H9 (cell line): Measurements from ENCODE around the gene PGGHG. TPM values are rescaled to one million over a fixed set of nuclear protein-coding genes. Genes with fewer than 3 reads are reported as not detected.
A peak's percentile ranks its signal among the peaks of the same experiment; 100 is the strongest.

Experiments
- DNase-seq: peaks from one replicate; pipeline ENCODE4 v3.0.0-alpha.2; 2017
- H2AFZ ChIP-seq: one replicate; pipeline ENCODE4 v1.6.1; 2013; ENCODE audit warnings: mild to moderate bottlenecking, low read length, control low read depth, moderate library complexity
- H2AK5ac ChIP-seq: 2 replicates; pipeline ENCODE4 v1.6.1; 2013; ENCODE audit warnings: low read length, control low read depth, mixed read lengths; ENCODE audit not compliant: insufficient read length
- H2BK120ac ChIP-seq: one replicate; pipeline ENCODE4 v1.6.1; 2013; ENCODE audit warnings: low read depth, mild to moderate bottlenecking, low read length, control low read depth, inconsistent platforms; ENCODE audit not compliant: poor library complexity, severe bottlenecking
- H2BK12ac ChIP-seq: 2 replicates; pipeline ENCODE4 v1.6.1; 2013; ENCODE audit warnings: low read length, control low read depth, mixed read lengths, low read depth; ENCODE audit not compliant: insufficient read length
- H2BK15ac ChIP-seq: 2 replicates; pipeline ENCODE4 v1.6.1; 2013; ENCODE audit warnings: low read depth, low read length, control low read depth
- H2BK20ac ChIP-seq: one replicate; pipeline ENCODE4 v1.6.1; 2013; ENCODE audit warnings: low read depth, mild to moderate bottlenecking, low read length, control low read depth, inconsistent platforms; ENCODE audit not compliant: poor library complexity, severe bottlenecking
- H2BK5ac ChIP-seq: 2 replicates; pipeline ENCODE4 v1.6.1; 2013; ENCODE audit warnings: low read length, control low read depth, mixed read lengths; ENCODE audit not compliant: insufficient read length
- H3K14ac ChIP-seq: 2 replicates; pipeline ENCODE4 v1.6.1; 2013; ENCODE audit warnings: low read length, control low read depth; ENCODE audit not compliant: insufficient read depth
- H3K18ac ChIP-seq: 2 replicates; pipeline ENCODE4 v1.6.1; 2013; ENCODE audit warnings: low read depth, mild to moderate bottlenecking, mixed read lengths, low read length, control low read depth; ENCODE audit not compliant: insufficient read length
- H3K23ac ChIP-seq: 2 replicates; pipeline ENCODE4 v1.6.1; 2013; ENCODE audit warnings: low read length, control low read depth, mixed read lengths, low read depth; ENCODE audit not compliant: insufficient read length
- H3K23me2 ChIP-seq: 2 replicates; pipeline ENCODE4 v1.6.1; 2013; ENCODE audit warnings: low read depth, mild to moderate bottlenecking, mixed read lengths, low read length, control low read depth; ENCODE audit not compliant: insufficient read length, poor library complexity, severe bottlenecking
- H3K27ac ChIP-seq: 2 replicates; pipeline ENCODE4 v1.5.1; 2013; ENCODE audit warnings: low read length, control low read depth, mixed read lengths, low read depth; ENCODE audit not compliant: insufficient read length
- H3K27me3 ChIP-seq: 2 replicates; pipeline ENCODE4 v1.6.1; 2013; ENCODE audit warnings: low read length, control low read depth, inconsistent platforms; ENCODE audit not compliant: insufficient read depth
- H3K4ac ChIP-seq: 2 replicates; pipeline ENCODE4 v1.6.1; 2013; ENCODE audit warnings: low read depth, mild to moderate bottlenecking, control low read depth, inconsistent platforms, low read length, moderate library complexity
- H3K4me1 ChIP-seq: 2 replicates; pipeline ENCODE4 v1.6.1; 2013; ENCODE audit warnings: low read length, control low read depth, inconsistent platforms; ENCODE audit not compliant: insufficient read depth
- H3K4me2 ChIP-seq: 2 replicates; pipeline ENCODE4 v1.6.1; 2013; ENCODE audit warnings: low read length, control low read depth, mixed read lengths; ENCODE audit not compliant: insufficient read length, insufficient read depth
- H3K56ac ChIP-seq: 2 replicates; pipeline ENCODE4 v1.6.1; 2013; ENCODE audit warnings: low read depth, mild to moderate bottlenecking, mixed read lengths, low read length, control low read depth; ENCODE audit not compliant: insufficient read length
- H3K79me1 ChIP-seq: 2 replicates; pipeline ENCODE4 v1.6.1; 2013; ENCODE audit warnings: low read depth, mild to moderate bottlenecking, moderate library complexity, low read length, control low read depth, inconsistent platforms; ENCODE audit not compliant: insufficient read depth, poor library complexity, severe bottlenecking
- H3K79me2 ChIP-seq: 2 replicates; pipeline ENCODE4 v1.6.1; 2013; ENCODE audit warnings: low read length, control low read depth, inconsistent platforms; ENCODE audit not compliant: insufficient read depth
- H3K9ac ChIP-seq: 2 replicates; pipeline ENCODE4 v1.6.1; 2013; ENCODE audit warnings: low read length, control low read depth, mixed read lengths; ENCODE audit not compliant: insufficient read length; ENCODE audit errors: extremely low read depth
- H3K9me3 ChIP-seq: one replicate; pipeline ENCODE4 v1.6.1; 2013; ENCODE audit warnings: low read depth, low read length, inconsistent platforms; ENCODE audit not compliant: control insufficient read depth
- H3T11ph ChIP-seq: one replicate; pipeline ENCODE4 v1.6.1; 2013; ENCODE audit warnings: mild to moderate bottlenecking, low read length, control low read depth, inconsistent platforms
- H4K20me1 ChIP-seq: one replicate; pipeline ENCODE4 v1.6.1; 2013; ENCODE audit not compliant: control insufficient read depth, insufficient read length, insufficient read depth
- H4K5ac ChIP-seq: 2 replicates; pipeline ENCODE4 v1.6.1; 2013; ENCODE audit warnings: low read depth, mild to moderate bottlenecking, mixed read lengths, low read length, control low read depth; ENCODE audit not compliant: insufficient read length
- H4K8ac ChIP-seq: replicated peaks from 2 replicates; pipeline ENCODE4 v1.6.1; 2013; ENCODE audit warnings: low read length, control low read depth, mixed read lengths, low read depth; ENCODE audit not compliant: insufficient read length
- H4K91ac ChIP-seq: 2 replicates; pipeline ENCODE4 v1.6.1; 2013; ENCODE audit warnings: low read depth, mild to moderate bottlenecking, moderate library complexity, mixed read lengths, low read length, control low read depth; ENCODE audit not compliant: insufficient read length
- H3K27ac Mint-ChIP-seq, 3 experiments: 2 replicates in 2 of 3; 3 replicates in 1 of 3; pipeline ENCODE4 v1.8.0; 2020 to 2021; ENCODE audit warnings: mixed read lengths in 3 of 3, mild to moderate bottlenecking in 1 of 3, moderate library complexity in 1 of 3
- H3K27me3 Mint-ChIP-seq: 2 replicates; pipeline ENCODE4 v1.8.0; 2021; ENCODE audit warnings: low read depth, mild to moderate bottlenecking, moderate library complexity, mixed read lengths
- H3K36me3 Mint-ChIP-seq, 3 experiments: 2 replicates in 2 of 3; 3 replicates in 1 of 3; pipeline ENCODE4 v1.8.0; 2020 to 2021; ENCODE audit warnings: low read depth in 3 of 3, mixed read lengths in 3 of 3; ENCODE audit not compliant: insufficient read depth in 1 of 3
- H3K4me1 Mint-ChIP-seq, 2 experiments: 2 replicates each; pipeline ENCODE4 v1.8.0; 2020; ENCODE audit warnings: mixed read lengths in 2 of 2
- H3K4me3 Mint-ChIP-seq, 2 experiments: 2 replicates in 1 of 2; 3 replicates in 1 of 2; pipeline ENCODE4 v1.8.0; 2020 to 2021; ENCODE audit warnings: mild to moderate bottlenecking in 2 of 2, mixed read lengths in 2 of 2, moderate library complexity in 1 of 2
- H3K9me3 Mint-ChIP-seq, 2 experiments: 2 replicates in 1 of 2; 3 replicates in 1 of 2; pipeline ENCODE4 v1.8.0; 2020; ENCODE audit warnings: mild to moderate bottlenecking in 2 of 2, mixed read lengths in 2 of 2, moderate library complexity in 1 of 2
- CTCF ChIP-seq: fragments of 200-600 bp; sonication (generic); conservative IDR thresholded peaks from 3 replicates; pipeline ENCODE4 v1.8.0; 2021; ENCODE audit warnings: antibody characterized with exemption, mild to moderate bottlenecking
- WGBS: extraction: QIAGEN DNeasy Blood & Tissue Kit; methylation state at CpG from one replicate; pipeline ENCODE4 v1.1.7; 2013; ENCODE audit warnings: missing lambda C conversion rate, low lambda C conversion rate, mixed read lengths; ENCODE audit not compliant: insufficient read length; ENCODE audit errors: extremely low coverage; 5-methylcytosine and 5-hydroxymethylcytosine counted together
- total RNA-seq: library from RNA; stranded (reverse); gene quantifications from 2 replicates; pipeline ENCODE4 v1.2.1, GENCODE V29; 2021

PGGHG gene
- total RNA-seq, 1 experiment from 2014 or later, result 58.3 TPM

GRCh38 chr11:342328-342727, 53.4 kb downstream of the PGGHG start:
- Mint-ChIP-seq H3K27me3 (no peaks in the 10 kb centered on the region), H3K27ac (peak overlapping the region in 1 of 3 experiments; percentile 55; a peak in 1 of 7 replicates), H3K4me1 (peaks cover 23 to 25% of the 10 kb centered on the region in 2 experiments), H3K4me3 (no peak overlapping the region), H3K36me3 (no peaks in the 10 kb centered on the region), H3K9me3 (peaks cover 0 to 2% of the 10 kb centered on the region in 2 experiments; a peak in 2 of 5 replicates)
- Histone ChIP-seq H2AFZ (no peak overlapping the region), H4K91ac (no peak overlapping the region), H3T11ph (no peak overlapping the region), H2BK5ac (no peak overlapping the region), H4K5ac (no peak overlapping the region), H3K18ac (no peak overlapping the region), H2BK12ac (peak overlapping the region; percentile 45), H2BK120ac (no peak overlapping the region), H2BK20ac (no peak overlapping the region), H3K27me3 (no peaks in the 10 kb centered on the region), H3K79me2 (no peaks in the 10 kb centered on the region; the same call in 1 of the 2 replicates), H2BK15ac (no peak overlapping the region), H3K9me3 (no peaks in the 10 kb centered on the region), H3K79me1 (no peaks in the 10 kb centered on the region), H3K4ac (no peak overlapping the region), H3K23me2 (no peaks in the 10 kb centered on the region), H3K4me1 (no peaks in the 10 kb centered on the region; the same call in none of the 2 replicates), H2AK5ac (no peak overlapping the region), H3K14ac (no peak overlapping the region), H3K4me2 (no peak overlapping the region), H3K27ac (no peak overlapping the region), H4K20me1 (no peaks in the 10 kb centered on the region), H3K23ac (no peak overlapping the region), H4K8ac (no peak overlapping the region), H3K9ac (no peak overlapping the region), H3K56ac (no peak overlapping the region)
- no CpG with 5 or more reads among the region's 3 CpGs for WGBS
- no peak for DNase-seq
- no peak for TF ChIP-seq CTCF
